HepG2 (cell line): ENCODE results near the gene DDI2. TPM values are rescaled to one million over a fixed set of nuclear protein-coding genes. Genes with fewer than 3 reads are reported as not detected.

Experiments
- DMAP1 ChIP-seq: IDR thresholded peaks from 2 replicates; pipeline ENCODE4 v1.6.1; 2016
- HDAC6 ChIP-seq: fragments of 200-600 bp; sonication (generic); IDR thresholded peaks from 2 replicates; pipeline ENCODE4 v1.7.0; 2017; ENCODE audit warnings: mild to moderate bottlenecking, antibody characterized with exemption, low read length, low read depth
- HMG20B ChIP-seq: conservative IDR thresholded peaks from 2 replicates; pipeline ENCODE4 v1.6.1; 2016; ENCODE audit warnings: missing genetic modification reagents, missing compliant biosample characterization
- HNF4A ChIP-seq: sonication (generic); formaldehyde crosslinking; IDR thresholded peaks from 2 replicates; pipeline ENCODE4 v1.4.0; 2020; ENCODE audit warnings: missing genetic modification reagents
- HNRNPK ChIP-seq: fragments of 200-400 bp; formaldehyde crosslinking; IDR thresholded peaks from 2 replicates; pipeline ENCODE4 v1.6.1; 2018; ENCODE audit warnings: low read length, low read depth, moderate library complexity, mild to moderate bottlenecking; ENCODE audit not compliant: poor library complexity, severe bottlenecking
- MBNL3 ChIP-seq: fragments of 250-450 bp; sonication (Bioruptor Pico); conservative IDR thresholded peaks from 2 replicates; pipeline ENCODE4 v1.8.0; 2022; ENCODE audit warnings: mild to moderate bottlenecking, inconsistent platforms
- NFAT5 ChIP-seq: sonication (generic); formaldehyde crosslinking; IDR thresholded peaks from 2 replicates; pipeline ENCODE4 v1.4.0; 2020; ENCODE audit warnings: missing genetic modification reagents
- NR2F2 ChIP-seq: IDR thresholded peaks from 2 replicates; pipeline ENCODE4 v1.6.1; 2012; ENCODE audit warnings: low read depth, inconsistent platforms, borderline replicate concordance
- SMYD3 ChIP-seq: sonication (generic); formaldehyde crosslinking; IDR thresholded peaks from 2 replicates; pipeline ENCODE4 v1.8.1; 2023; ENCODE audit warnings: mild to moderate bottlenecking, missing genetic modification reagents
- ZBTB34 ChIP-seq: sonication (generic); formaldehyde crosslinking; IDR thresholded peaks from 2 replicates; pipeline ENCODE4 v1.8.0; 2022; ENCODE audit warnings: mild to moderate bottlenecking, missing genetic modification reagents
- ZFP36L1 ChIP-seq: sonication (generic); formaldehyde crosslinking; IDR thresholded peaks from 2 replicates; pipeline ENCODE4 v1.8.0; 2022; ENCODE audit warnings: mild to moderate bottlenecking, missing genetic modification reagents, moderate library complexity
- ZFX ChIP-seq: sonication (generic); formaldehyde crosslinking; IDR thresholded peaks from 2 replicates; pipeline ENCODE4 v1.4.0; 2020; ENCODE audit warnings: mild to moderate bottlenecking, low read depth, missing genetic modification reagents, moderate library complexity
- ZNF335 ChIP-seq: sonication (generic); formaldehyde crosslinking; IDR thresholded peaks from 2 replicates; pipeline ENCODE4 v1.4.0; 2020; ENCODE audit warnings: missing genetic modification reagents
- ZNF770 ChIP-seq: sonication (generic); formaldehyde crosslinking; IDR thresholded peaks from 2 replicates; pipeline ENCODE4 v1.5.0; 2020; ENCODE audit warnings: mild to moderate bottlenecking, missing genetic modification reagents
- ZSCAN30 ChIP-seq: sonication (generic); formaldehyde crosslinking; IDR thresholded peaks from 2 replicates; pipeline ENCODE4 v1.5.0; 2020; ENCODE audit warnings: mild to moderate bottlenecking, missing genetic modification reagents
- polyA plus RNA-seq, 8 experiments: library from polyadenylated mRNA; depleted of rRNA in 3 of 8; stranded (reverse) in 7 of 8; unstranded in 1 of 8; fragments of >200 nt; fragmentation: Illumina TruSeq in 4 of 8; extraction: Trizol in 4 of 8; gene quantifications; 2 replicates each; pipeline versions ENCODE4 v1.2.1 to v1.2.3, GENCODE V29; 2011 to 2016; ENCODE audit warnings: low read depth in 4 of 8, missing spikeins in 1 of 8, mixed read lengths in 1 of 8; ENCODE audit not compliant: insufficient read depth in 1 of 8
- total RNA-seq, 5 experiments: library from RNA; depleted of rRNA; stranded (reverse); fragments of >200 nt; fragmentation: Illumina TruSeq; extraction: Trizol; gene quantifications; 2 replicates each; pipeline ENCODE4 v1.2.3, GENCODE V29; 2016; ENCODE audit warnings: low read depth in 1 of 5
- TF ChIP-seq, protein P1 (sequence below): sonication (generic); formaldehyde crosslinking; IDR thresholded peaks from 2 replicates; pipeline ENCODE4 v1.9.0; 2022; ENCODE audit warnings: missing genetic modification reagents, mild to moderate bottlenecking, borderline replicate concordance
- TF ChIP-seq, protein P2 (sequence below): sonication (generic); formaldehyde crosslinking; IDR thresholded peaks from 2 replicates; pipeline ENCODE4 v1.5.0; 2020; ENCODE audit warnings: missing genetic modification reagents

DDI2 gene
- total and polyA plus RNA-seq, 2 of the 13 experiments (the other 11 are each of a cell fraction or from before 2014, with no cell fraction given): 8.5 to 25.7 TPM

DNA sequence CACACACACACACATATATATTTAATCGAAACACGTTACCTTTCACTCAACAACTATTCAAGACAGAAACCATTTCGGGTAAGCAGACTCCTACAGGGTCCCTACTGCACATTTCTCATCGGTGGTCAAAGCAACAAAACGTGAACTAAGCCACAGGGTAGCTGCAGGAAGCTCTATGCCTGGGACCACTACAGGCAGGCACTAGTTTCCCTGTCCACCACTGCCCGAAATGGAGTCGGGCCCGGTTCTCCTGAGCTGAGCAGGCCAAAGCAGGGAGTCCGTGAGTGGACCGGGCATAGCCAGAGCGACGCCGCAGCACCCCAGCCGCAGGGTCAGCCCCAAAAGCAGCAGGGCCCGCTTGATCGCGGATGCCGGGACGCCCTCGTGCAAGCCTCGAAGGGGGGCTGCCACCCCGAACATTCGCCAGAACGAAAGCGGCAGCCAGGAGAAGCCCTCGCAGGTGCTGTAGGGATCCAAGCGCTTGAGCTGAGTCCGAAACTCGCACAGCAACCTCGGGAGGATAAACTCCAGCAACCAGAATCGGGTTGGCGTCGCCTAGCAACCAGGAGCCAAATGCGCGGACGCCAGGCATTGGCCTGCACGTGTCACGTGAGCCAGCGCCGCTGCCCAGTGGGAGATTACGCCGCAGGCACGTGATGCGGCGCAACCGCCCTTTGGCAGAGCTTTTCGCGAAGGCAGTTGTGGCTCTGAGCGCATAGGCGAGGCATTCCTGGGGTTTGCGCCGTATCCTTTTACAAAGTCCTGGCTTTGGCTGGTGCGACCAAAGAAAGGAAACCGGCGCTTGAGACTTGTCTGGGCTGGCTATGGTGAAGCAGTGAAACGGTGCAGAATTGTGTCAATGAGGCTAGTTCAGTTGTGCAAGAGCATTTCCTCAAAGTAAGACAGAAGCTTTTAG lies 13.9 kb upstream of the DDI2 start (continued):
- TF ChIP-seq, protein P1, sequence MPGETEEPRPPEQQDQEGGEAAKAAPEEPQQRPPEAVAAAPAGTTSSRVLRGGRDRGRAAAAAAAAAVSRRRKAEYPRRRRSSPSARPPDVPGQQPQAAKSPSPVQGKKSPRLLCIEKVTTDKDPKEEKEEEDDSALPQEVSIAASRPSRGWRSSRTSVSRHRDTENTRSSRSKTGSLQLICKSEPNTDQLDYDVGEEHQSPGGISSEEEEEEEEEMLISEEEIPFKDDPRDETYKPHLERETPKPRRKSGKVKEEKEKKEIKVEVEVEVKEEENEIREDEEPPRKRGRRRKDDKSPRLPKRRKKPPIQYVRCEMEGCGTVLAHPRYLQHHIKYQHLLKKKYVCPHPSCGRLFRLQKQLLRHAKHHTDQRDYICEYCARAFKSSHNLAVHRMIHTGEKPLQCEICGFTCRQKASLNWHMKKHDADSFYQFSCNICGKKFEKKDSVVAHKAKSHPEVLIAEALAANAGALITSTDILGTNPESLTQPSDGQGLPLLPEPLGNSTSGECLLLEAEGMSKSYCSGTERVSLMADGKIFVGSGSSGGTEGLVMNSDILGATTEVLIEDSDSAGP (CRISPR knock-in tag): peak; percentile 72
- no peak for TF ChIP-seq HNF4A (CRISPR knock-in tag)
- TF ChIP-seq NR2F2: no peak
- TF ChIP-seq HMG20B (CRISPR knock-in tag): no peak; the same call in 1 of the 2 replicates
- peak; percentile 80; the same call in 1 of the 2 replicates for TF ChIP-seq ZBTB34 (CRISPR knock-in tag)
- TF ChIP-seq HNRNPK: no peak
- TF ChIP-seq HDAC6: no peak
- TF ChIP-seq ZFX (CRISPR knock-in tag): peak; percentile 56; the same call in 1 of the 2 replicates
- TF ChIP-seq ZNF770: peak; percentile 51; the same call in 1 of the 2 replicates
- TF ChIP-seq ZSCAN30 (CRISPR knock-in tag): no peak
- TF ChIP-seq, protein P2, sequence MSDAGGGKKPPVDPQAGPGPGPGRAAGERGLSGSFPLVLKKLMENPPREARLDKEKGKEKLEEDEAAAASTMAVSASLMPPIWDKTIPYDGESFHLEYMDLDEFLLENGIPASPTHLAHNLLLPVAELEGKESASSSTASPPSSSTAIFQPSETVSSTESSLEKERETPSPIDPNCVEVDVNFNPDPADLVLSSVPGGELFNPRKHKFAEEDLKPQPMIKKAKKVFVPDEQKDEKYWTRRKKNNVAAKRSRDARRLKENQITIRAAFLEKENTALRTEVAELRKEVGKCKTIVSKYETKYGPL (CRISPR knock-in tag): no peak
- 0 out of 2 replicates have a peak, but pooled peaks have one; percentile 56 for TF ChIP-seq ZFP36L1 (CRISPR knock-in tag)
- no peak for TF ChIP-seq MBNL3 (CRISPR knock-in tag)
- peak; percentile 22; the same call in 1 of the 2 replicates for TF ChIP-seq DMAP1
- 0 out of 2 replicates have a peak, but pooled peaks have one; percentile 67 for TF ChIP-seq ZNF335 (CRISPR knock-in tag)
- peak; percentile 80 for TF ChIP-seq NFAT5 (CRISPR knock-in tag)
- peak; percentile 89; the same call in 1 of the 2 replicates for TF ChIP-seq SMYD3 (CRISPR knock-in tag)
